Central memory CD4-positive, alpha-beta T cell (primary cell): ENCODE measurements around the gene ELK4.
A peak's percentile ranks its signal among the peaks of the same experiment; 100 is the strongest.
"Not testable (repeated sequence)": the region's sequence is repeated elsewhere in the genome, so short reads cannot be mapped to it uniquely, and the experiment has no call there.

Experiments
- DNase-seq: peaks from one replicate; pipeline ENCODE4 v3.0.0; 2022

Gene ELK4

GRCh38 chr1:205663286-205663936 lies 31.6 kb upstream of the ELK4 start:
- DNase-seq: no peak

- DNase-seq: no peak
Measured at GRCh38 chr1:205662791-205663190, 31.0 kb upstream of the ELK4 start.

GRCh38 chr1:205662135-205662738 lies 30.4 kb upstream of the ELK4 start:
- no peak for DNase-seq

- DNase-seq: no peak
Measured at GRCh38 chr1:205661429-205662134, 29.8 kb upstream of the ELK4 start.

GRCh38 chr1:205660361-205660760 lies 28.6 kb upstream of the ELK4 start:
- no peak for DNase-seq

DNA sequence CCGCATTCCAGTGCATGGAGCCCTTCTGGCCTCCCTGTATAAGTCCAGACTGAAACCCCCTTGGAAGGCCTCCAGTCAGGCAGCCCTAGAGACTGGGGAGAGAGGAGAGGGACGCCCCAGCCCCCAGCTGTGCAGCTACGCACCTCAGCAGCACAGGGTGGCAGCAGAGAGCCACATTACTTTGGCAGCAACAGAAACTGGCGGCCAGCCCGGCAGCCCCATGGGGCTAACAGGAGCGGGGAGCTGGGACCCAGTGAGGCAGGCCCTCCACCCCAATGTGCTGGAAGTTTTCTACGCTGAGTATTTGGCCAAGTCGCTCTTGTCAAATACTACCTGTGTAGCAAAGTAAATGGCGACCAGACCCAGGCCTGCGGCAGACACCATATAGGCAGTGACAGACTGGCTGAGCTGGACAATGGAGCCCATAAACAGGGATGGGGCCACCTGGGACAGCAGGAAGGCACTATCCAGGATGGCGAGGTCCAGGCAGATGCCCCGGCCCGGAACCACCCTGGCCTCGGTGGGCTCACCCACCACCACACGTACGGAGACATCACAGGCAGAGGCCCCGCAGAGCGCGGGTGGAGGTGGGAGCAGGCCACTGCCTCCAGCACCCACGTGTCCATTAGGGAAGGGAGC lies 27.3 kb upstream of the ELK4 start:
- peak; percentile 50 for DNase-seq

- DNase-seq: no peak
Measured at GRCh38 chr1:205656236-205656635, 24.4 kb upstream of the ELK4 start.

GRCh38 chr1:205652984-205653383 lies 21.2 kb upstream of the ELK4 start:
- DNase-seq: no peak

DNA sequence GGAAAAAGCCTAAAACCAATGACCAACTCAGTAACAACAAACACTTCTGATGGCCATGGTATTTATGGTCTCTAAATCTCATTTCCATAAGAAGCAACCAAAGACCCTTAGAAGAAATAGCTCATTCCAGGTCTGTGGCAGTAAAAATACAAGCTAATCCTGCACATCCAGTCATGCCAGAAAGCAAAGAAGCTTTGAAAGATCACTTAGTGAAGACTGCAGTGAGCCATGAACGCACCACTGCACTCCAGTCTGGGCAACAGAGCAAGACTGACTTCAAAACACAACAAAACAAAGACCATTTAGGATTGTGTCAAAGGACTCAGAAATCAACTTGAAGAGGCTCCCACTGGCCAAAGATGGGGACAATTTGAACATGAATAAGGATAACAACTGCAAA lies 18.4 kb upstream of the ELK4 start:
- no peak for DNase-seq

- no peak for DNase-seq
Measured at GRCh38 chr1:205645519-205645918, 13.7 kb upstream of the ELK4 start.

DNA sequence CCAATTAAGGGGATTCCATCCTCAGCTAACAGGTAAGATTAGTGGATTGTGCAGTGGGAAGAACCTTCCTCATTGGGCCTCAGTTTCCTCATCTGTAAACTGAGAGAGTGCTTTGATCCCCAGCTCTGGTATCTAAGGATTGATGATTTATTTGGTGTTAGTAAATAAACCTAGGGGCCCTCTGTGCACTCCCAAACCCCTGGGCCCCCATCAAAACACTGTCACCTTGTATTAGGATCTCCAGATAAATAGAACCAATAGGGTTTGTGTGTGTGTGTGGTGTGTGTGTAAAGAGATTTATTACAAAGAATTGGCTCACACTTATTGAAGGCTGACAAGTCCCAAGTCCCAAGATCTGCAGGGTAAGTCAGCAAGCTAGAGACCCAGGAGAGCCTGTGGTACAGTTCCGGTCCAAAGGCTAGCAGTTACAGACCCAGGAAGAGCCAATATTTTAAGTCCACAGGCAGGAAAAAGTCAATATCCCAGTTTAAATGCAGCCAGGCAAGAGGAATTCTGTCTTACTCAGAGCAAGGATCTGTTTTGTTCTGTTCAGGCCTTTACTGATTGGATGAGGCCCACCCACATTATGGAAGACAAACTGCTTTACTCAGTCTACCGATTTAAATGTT lies 11.0 kb upstream of the ELK4 start:
- no peak for DNase-seq

- no peak for DNase-seq
Measured at GRCh38 chr1:205639567-205639966, 7.8 kb upstream of the ELK4 start.

GRCh38 chr1:205637854-205638468 lies 6.2 kb upstream of the ELK4 start:
- no peak for DNase-seq

GRCh38 chr1:205636732-205637131 lies 4.9 kb upstream of the ELK4 start:
- DNase-seq: no peak

DNA sequence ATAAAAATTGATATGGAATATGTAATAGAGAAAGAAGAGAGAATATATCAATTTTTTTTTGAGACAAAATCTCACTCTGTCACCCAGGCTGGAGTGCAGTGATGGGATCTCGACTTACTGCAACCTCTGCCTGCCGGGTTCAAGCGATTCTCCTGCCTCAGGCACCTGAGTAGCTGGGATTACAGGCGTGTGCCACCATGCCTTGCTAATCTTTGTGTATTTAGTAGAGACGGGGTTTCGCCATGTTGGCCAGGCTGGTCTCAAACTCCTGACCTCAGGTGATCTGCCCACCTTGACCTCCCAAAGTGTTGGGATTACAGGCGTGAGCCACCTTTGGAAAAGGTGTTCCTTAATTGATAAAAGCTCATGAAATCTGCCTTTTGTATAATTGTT lies 4.3 kb upstream of the ELK4 start:
- DNase-seq: not testable (repeated sequence)

DNA sequence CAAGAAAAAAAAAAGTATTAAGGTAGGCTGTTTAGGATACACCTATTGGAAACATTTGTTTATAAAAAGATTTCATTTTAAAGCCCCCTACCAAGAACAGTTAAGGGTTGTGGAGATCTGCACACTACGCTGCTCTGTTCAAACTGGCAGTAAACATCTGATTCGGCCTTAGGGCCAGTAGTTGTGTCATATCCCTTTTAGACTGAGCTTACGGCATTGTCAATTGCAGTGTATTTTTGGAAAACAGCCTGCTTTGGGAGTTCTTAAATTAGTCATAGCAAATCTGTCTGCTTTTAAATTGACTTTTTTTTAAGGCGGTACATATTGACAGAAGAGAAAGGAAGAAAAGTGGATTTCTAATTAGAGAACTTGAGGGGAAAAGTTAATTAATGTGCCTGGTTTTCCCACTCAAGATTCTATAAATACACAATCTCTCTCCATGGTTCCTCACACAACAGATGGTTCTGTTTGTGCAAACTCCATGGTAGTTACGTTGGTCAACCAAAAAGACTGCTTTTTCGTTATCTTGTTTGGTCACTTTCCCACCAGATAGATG lies 1.7 kb upstream of the ELK4 start:
- DNase-seq: no peak

GRCh38 chr1:205632669-205633169 lies 908 bp upstream of the ELK4 start:
- DNase-seq: peak; percentile 2

DNA sequence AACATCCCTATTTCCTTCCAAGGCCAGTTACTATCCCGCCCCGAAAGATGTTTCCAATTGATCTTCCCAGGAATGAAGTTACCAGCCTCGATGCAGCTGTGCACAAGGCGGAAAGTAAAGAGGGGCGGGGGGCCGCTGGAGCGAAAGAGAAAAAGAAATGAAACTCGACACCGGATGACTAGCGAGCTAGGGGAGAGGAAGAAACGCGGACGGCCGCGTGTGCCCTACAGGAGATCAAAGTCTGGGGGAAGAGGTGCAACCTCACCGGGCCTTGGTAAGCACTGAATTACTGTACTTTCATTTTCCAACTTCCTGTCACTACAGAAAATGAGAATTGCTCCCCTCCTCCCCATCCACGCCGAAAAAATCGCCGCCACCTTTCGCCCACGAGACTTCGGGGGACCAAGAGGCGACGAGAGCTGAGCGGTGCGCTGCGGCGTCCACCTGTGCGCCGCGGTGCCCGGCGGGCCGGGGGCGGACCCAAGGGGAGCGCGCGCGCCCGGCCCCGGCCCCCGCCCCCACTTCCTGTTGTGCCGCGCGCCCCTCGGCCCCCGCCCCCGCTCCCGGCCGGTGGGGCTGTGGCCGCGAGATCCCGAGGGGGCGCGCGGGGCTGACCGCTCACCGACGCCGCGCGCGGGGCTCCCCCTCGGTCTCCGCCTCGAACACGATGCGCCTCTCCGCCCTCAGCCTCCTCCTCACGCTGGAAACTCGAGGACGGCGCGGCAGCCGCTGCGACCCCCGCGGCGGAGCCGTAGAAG lies 622 bp downstream of the ELK4 start:
- DNase-seq: peak; percentile 88

GRCh38 chr1:205630651-205631009 lies 1.2 kb downstream of the ELK4 start:
- no peak for DNase-seq

DNA sequence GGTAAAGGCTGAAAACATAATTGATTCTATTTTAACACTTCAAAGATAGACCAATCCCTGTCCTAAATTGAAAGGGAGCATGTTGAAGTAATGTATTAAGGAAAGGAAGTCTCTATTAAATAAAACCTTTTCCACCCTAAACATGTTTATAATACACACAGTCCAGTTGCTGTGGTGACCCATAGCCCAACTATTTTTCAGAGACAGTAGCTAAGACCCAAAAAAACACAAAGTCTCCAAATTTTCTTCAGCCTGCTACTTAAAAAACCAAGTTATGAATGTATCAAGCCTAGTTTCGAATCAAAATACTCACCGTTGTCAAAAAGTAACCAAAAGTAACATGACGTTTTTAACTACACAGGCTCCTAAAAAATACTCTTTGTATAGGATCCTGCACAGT lies 1.6 kb downstream of the ELK4 start:
- no peak for DNase-seq

- DNase-seq: no peak
Measured at GRCh38 chr1:205629751-205630150, 2.1 kb downstream of the ELK4 start.

DNA sequence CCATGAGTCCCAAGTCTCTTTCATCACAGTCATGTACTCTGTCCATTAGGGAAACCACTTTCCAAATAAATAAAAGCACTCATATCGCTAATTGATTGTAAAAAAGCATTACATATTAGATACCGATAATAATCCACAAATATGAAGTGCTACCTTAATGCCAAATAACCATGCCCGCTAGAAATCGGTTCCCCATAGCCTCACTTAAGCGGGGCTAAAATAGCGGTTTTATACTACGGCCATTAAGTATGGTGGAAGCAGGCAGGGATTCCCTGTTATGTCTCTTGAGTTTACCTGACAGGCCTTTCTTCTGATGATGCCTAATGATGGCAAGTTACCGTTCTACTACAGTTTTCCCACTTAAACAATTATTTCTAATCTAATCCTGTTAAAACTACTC lies 3.9 kb downstream of the ELK4 start:
- DNase-seq: no peak
